LNCAP (cell line): ENCODE results near the gene POLA1.

Source experiments
- TF ChIP-seq, protein P1 (sequence below): fragments of 450-650 bp; IDR thresholded peaks from 2 replicates; pipeline ENCODE4 v1.5.1; 2017; ENCODE audit warnings: mild to moderate bottlenecking

The POLA1 gene

DNA sequence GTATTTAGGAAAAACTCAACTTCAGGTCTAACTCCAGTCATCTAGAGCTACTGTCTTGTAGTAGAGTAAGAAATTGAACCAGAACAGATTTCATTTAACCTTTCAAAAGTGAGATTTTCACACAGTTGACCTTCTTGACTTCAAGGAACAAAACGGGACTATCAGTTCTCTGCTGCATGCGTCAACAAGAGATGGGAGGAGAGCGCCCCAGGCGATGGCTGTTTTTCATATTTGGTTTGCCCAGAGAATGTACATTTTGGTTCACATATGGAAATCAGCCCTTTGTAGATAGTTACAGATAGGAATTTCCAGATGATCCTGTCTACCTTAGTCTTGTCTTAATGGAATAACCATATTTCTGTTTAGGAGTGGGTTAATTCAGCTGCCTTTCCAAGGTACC, 158.1 kb downstream of the POLA1 start:
- TF ChIP-seq, protein P1, sequence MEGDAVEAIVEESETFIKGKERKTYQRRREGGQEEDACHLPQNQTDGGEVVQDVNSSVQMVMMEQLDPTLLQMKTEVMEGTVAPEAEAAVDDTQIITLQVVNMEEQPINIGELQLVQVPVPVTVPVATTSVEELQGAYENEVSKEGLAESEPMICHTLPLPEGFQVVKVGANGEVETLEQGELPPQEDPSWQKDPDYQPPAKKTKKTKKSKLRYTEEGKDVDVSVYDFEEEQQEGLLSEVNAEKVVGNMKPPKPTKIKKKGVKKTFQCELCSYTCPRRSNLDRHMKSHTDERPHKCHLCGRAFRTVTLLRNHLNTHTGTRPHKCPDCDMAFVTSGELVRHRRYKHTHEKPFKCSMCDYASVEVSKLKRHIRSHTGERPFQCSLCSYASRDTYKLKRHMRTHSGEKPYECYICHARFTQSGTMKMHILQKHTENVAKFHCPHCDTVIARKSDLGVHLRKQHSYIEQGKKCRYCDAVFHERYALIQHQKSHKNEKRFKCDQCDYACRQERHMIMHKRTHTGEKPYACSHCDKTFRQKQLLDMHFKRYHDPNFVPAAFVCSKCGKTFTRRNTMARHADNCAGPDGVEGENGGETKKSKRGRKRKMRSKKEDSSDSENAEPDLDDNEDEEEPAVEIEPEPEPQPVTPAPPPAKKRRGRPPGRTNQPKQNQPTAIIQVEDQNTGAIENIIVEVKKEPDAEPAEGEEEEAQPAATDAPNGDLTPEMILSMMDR = no peak

DNA sequence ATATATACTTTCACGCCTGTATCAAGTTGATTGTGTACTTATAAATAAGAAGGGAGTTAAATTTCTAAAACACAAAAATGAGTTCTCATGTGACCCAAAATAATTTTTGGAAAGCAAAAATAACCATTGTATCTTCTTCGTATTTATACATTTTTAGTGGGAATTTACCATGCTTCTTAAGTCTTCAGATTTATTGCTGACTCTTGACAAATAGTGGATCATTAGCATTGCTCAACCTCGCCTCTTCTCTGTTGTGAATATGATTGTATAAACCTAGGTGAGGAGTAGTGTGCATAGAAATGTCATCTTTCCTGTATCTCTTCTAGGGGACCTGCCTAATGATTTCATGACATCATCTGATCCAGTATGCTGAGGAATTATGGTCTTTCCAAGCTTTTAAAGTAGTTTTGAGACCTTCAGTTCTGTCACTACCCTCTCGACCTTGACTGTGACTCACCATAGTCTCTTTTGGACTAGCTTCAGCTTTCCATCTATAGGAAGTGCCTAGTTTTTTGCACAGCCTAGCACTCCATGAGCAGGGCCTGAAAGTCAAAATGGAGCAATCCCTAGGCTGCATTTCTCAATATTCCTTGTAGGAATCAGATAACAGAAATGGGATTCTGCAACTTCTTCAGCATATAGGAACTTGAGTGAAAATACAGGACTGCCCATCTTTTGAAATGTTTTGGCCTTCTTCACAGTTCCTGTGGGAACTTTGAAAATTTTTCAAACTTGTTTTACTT, 164.5 kb downstream of the POLA1 start:
- TF ChIP-seq, protein P1 = no peak

DNA sequence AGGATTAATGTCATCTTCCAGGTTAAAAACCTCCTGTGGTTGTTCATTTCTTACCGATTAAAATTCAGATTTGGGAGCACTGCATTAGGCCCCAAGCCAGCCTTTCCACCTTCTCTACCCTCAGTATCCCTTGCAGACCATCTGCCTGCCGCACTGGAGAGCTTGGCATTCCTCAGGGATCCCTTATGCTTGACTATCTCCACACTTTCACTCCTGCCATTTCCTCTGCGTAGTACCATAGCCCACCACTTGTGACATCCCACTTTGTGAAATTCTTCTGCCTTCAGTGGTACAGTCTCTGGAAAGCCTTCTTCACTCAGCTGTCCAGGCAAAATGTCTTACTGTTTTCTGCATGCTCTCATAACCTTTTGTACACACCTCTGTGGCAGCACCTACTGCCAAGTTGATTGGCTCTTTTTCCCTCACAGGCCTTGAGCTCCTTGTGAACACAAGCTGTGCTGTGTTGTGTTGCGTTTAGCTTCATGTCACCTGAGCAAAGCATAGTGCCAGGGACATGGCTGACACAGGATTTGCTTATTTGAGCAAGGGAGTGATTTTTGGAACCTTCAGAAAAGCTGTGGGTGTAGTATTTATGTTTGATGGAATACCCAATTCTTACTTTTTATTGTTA, 165.6 kb downstream of the POLA1 start:
- TF ChIP-seq, protein P1 = no peak

DNA sequence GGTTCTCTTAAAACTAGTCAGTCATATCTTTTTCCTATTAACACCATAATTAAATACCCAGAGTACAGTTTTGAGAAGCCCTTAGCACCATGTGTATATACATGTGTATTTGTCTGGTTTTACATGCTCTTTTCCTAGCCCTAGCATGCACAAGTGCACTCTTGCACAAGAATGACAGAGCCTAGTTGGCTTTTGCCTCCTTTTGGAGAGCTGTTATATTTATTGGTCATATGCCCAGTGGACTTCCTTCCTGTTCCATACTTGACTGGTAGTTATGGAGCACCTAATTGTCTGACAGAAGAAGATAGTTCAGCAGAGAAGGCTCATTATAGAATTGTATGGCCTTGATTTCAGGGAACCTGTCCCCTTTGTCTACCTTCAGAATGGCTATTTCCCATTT, 166.4 kb downstream of the POLA1 start:
- TF ChIP-seq, protein P1 = no peak

DNA sequence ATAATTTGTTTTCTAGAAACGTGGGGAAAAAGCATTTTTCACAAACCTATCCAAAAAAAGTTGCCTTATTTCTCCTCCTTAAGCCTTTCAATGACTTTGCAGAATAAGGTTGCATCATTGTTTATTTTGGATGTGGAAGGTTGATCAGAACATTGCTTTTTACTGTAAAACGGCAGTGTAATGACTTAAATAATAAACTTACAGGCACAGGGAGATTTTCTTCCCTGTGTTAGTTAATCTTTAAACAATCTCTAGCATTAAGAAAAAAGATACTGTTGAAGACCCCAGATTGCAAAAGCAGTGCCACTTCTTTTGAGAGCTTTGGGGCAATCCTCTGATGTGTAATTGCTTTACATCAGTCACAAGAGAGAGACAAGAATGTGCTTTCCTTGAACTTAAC, 168.6 kb downstream of the POLA1 start:
- TF ChIP-seq, protein P1 = no peak

DNA sequence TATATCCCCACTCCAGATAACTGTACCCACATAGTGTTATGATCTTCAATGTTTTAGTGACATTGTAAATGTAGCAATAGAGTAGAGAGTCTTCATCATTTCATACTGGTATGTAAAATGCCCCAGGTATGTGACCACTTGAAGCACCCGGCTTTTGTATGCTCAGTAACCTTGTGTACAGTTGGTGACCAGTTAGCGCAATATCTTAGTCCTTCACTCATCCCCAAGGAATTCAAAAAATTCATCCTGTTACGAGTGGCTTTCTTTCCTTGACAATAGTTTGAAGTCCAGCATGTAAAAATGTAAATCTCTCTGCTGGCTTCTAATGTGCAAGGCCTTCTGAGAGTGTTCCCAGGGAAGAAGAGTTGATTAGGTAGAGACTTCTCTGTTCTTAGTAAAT, 176.4 kb downstream of the POLA1 start:
- TF ChIP-seq, protein P1 = no peak

DNA sequence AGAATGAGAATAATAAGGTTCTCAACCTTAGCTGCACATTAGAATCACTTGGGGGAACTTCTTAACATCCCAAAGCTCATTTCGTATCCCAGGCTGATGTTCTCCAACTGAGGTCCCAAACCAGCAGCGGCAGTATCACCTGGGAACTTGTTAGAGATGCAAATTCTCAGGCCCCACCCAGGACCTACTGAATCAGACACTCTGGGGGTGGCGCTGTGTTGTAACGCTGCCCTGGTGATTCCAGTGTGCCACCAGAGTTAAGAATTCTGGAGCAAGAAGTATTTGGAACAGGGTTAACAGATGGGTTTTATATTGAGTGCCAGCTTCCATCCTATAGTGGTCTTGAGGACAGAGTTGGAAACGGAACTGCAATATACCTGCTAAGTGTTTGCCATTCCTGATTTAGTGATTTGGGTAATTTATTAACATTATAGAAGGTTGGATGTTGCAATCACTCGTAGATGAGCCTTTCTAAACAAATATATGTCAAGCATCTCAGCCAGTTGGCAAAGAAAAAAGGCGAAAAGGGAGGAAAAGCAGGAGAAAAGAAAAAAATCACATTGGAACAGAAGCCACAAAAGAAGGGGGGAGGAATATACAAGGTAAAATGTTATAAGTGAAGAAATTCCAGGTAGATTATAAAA, 181.0 kb downstream of the POLA1 start:
- TF ChIP-seq, protein P1 = no peak
